Skeletal muscle satellite cell (primary cell): ENCODE data around the gene SLC9C1.

ENCODE experiments used
- H3K27me3 ChIP-seq: 2 replicates; pipeline ENCODE4 v1.7.0; 2013; ENCODE audit warnings: low read length; ENCODE audit not compliant: control insufficient read depth, insufficient read depth
- H3K36me3 ChIP-seq: 2 replicates; pipeline ENCODE4 v1.7.0; 2013; ENCODE audit warnings: mild to moderate bottlenecking, control low read depth, low read length; ENCODE audit not compliant: insufficient read depth
- H3K4me1 ChIP-seq: 2 replicates; pipeline ENCODE4 v1.7.0; 2013; ENCODE audit warnings: low read length; ENCODE audit not compliant: control insufficient read depth, insufficient read depth
- H3K4me2 ChIP-seq: 2 replicates; pipeline ENCODE4 v1.7.0; 2013; ENCODE audit warnings: mild to moderate bottlenecking, low read length
- H3K4me3 ChIP-seq: 2 replicates; pipeline ENCODE4 v1.7.0; 2013; ENCODE audit warnings: low read length
- H3K9ac ChIP-seq: 2 replicates; pipeline ENCODE4 v1.7.0; 2013; ENCODE audit warnings: mild to moderate bottlenecking, low read depth, low read length, moderate library complexity
- H3K9me3 ChIP-seq: replicated peaks from 2 replicates; pipeline ENCODE4 v1.7.0; 2013; ENCODE audit warnings: mild to moderate bottlenecking, control low read depth, low read length

Gene SLC9C1

DNA sequence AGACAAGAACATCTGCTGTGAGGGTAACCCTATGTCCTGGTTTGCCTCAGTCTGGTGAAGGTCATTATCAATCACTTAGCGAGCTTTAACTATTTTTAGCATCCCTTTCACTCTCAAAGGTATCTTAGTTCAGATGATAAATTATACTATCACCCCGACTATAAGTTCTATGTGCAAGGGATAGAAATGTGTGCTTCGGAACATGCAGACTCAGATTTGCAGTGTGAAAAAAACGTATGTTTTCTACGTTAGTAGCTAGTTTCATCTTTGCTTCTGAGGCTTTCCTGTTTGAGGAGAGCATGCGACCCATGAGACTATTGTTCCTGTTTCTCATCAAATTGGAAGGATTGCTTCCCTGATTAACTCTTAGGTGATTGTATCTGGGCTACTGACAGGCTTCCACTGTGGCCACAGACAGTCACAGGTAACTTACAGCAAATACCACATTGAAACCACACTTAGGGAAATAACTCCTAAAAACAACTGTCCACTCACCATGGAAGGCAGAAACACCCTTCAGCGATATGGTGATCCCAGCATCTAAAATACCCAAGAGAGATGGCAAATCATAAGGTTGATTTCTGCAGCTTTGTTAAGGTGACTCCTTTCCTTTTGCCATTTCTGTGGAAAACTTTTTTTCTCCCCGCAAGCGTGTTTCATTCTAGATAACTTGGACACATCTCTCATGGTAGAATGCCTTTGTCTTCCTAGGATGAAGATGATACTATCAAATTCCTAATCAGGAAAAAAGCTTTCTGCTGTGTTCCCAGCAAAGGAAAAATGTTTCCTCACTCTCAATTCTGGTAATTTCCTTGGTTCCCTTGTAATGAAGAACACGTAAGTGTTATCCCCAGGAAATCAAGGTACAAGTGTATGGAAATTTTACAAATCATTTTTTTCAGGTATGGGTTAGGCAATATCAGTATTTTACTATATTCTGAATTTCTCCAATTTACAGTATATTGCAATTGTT, 166.2 kb downstream of the SLC9C1 start:
- no peaks in the 10 kb centered on the region for H3K27me3 ChIP-seq
- H3K9ac ChIP-seq: no peak overlapping the region
- no peaks in the 10 kb centered on the region for H3K4me1 ChIP-seq
- H3K4me2 ChIP-seq: no peak overlapping the region
- H3K9me3 ChIP-seq: no peaks in the 10 kb centered on the region
- H3K4me3 ChIP-seq: no peak overlapping the region
- H3K36me3 ChIP-seq: no peaks in the 10 kb centered on the region

DNA sequence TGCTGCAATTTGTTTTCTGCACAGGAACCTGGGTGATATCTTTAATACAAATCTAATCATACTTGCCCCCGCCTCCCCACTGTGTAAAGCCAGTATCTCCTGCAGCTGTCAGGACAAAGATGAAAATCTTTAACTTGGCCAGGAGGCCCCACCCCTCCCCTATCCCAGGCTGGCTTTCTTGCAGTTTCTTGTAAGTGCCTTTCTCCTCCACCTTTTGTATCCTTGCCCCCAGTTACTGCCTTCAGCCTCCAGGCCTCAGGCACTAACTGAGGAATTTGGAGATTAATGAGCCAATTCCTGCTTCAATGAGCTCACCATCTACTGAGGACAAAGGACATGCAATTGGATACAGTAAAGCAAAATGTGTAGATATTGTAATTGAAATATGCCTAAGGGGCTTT, 167.5 kb downstream of the SLC9C1 start:
- Histone ChIP-seq H3K4me1 (no peaks in the 10 kb centered on the region), H3K4me3 (no peak overlapping the region), H3K4me2 (no peak overlapping the region)

GRCh38 chr3:112124907-112125607, 169.0 kb downstream of the SLC9C1 start:
- Histone ChIP-seq H3K4me3 (no peak overlapping the region), H3K9me3 (no peaks in the 10 kb centered on the region), H3K27me3 (no peaks in the 10 kb centered on the region), H3K36me3 (peaks cover 3% of the 10 kb centered on the region), H3K4me2 (no peak overlapping the region), H3K9ac (no peak overlapping the region), H3K4me1 (no peaks in the 10 kb centered on the region)

More for the DNA sequence above, 167.5 kb downstream of the SLC9C1 start:
- Histone ChIP-seq H3K36me3 (peaks cover under 1% of the 10 kb centered on the region), H3K9me3 (no peaks in the 10 kb centered on the region), H3K27me3 (no peaks in the 10 kb centered on the region), H3K9ac (no peak overlapping the region)

DNA sequence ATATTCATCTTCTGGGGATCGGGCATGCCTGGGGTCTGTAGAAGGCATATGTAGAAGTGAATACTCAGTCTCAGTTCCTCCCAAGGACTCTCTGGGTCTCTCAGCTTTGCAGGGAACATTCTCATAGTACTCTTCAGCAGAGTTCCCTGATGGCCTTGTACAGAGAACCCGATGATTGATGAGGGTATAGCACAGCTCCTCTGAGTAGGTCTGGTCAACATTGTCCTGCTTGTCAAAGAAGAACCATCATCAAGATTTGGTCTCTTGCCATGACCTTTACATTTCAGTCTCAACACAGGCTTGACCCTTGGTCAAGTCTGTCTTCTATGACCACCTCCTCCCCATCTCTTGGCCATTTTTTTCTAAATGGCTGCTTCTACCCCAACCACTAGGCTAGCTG, 170.5 kb downstream of the SLC9C1 start:
- peaks cover 7% of the 10 kb centered on the region for H3K36me3 ChIP-seq
- H3K4me1 ChIP-seq: no peaks in the 10 kb centered on the region
- no peak overlapping the region for H3K4me3 ChIP-seq
- H3K9me3 ChIP-seq: no peaks in the 10 kb centered on the region
- no peak overlapping the region for H3K9ac ChIP-seq
- no peak overlapping the region for H3K4me2 ChIP-seq
- no peaks in the 10 kb centered on the region for H3K27me3 ChIP-seq

GRCh38 chr3:112122870-112123269, 171.1 kb downstream of the SLC9C1 start:
- H3K4me3 ChIP-seq: no peak overlapping the region
- no peaks in the 10 kb centered on the region for H3K4me1 ChIP-seq
- H3K9ac ChIP-seq: no peak overlapping the region
- H3K27me3 ChIP-seq: no peaks in the 10 kb centered on the region
- peaks cover 7% of the 10 kb centered on the region for H3K36me3 ChIP-seq
- no peak overlapping the region for H3K4me2 ChIP-seq
- H3K9me3 ChIP-seq: no peaks in the 10 kb centered on the region

GRCh38 chr3:112121577-112122547, 172.2 kb downstream of the SLC9C1 start:
- H3K4me1 ChIP-seq: no peaks in the 10 kb centered on the region
- H3K27me3 ChIP-seq: no peaks in the 10 kb centered on the region
- H3K4me2 ChIP-seq: no peak overlapping the region
- peaks cover 7% of the 10 kb centered on the region for H3K36me3 ChIP-seq
- no peaks in the 10 kb centered on the region for H3K9me3 ChIP-seq
- H3K4me3 ChIP-seq: no peak overlapping the region
- no peak overlapping the region for H3K9ac ChIP-seq

- peaks cover 11% of the 10 kb centered on the region for H3K36me3 ChIP-seq
- H3K9me3 ChIP-seq: no peaks in the 10 kb centered on the region
- no peak overlapping the region for H3K9ac ChIP-seq
- H3K4me2 ChIP-seq: no peak overlapping the region
- no peaks in the 10 kb centered on the region for H3K27me3 ChIP-seq
- no peak overlapping the region for H3K4me3 ChIP-seq
- no peaks in the 10 kb centered on the region for H3K4me1 ChIP-seq
Observed at GRCh38 chr3:112119962-112120836, 173.8 kb downstream of the SLC9C1 start.

- Histone ChIP-seq H3K9ac (no peak overlapping the region), H3K36me3 (peaks cover 11% of the 10 kb centered on the region), H3K27me3 (no peaks in the 10 kb centered on the region), H3K9me3 (no peaks in the 10 kb centered on the region), H3K4me3 (no peak overlapping the region), H3K4me2 (no peak overlapping the region), H3K4me1 (no peaks in the 10 kb centered on the region)
Observed at GRCh38 chr3:112117841-112118571, 176.0 kb downstream of the SLC9C1 start.

GRCh38 chr3:112117415-112117814, 176.6 kb downstream of the SLC9C1 start:
- no peaks in the 10 kb centered on the region for H3K9me3 ChIP-seq
- H3K27me3 ChIP-seq: no peaks in the 10 kb centered on the region
- H3K36me3 ChIP-seq: peaks cover 11% of the 10 kb centered on the region
- no peak overlapping the region for H3K9ac ChIP-seq
- H3K4me1 ChIP-seq: no peaks in the 10 kb centered on the region
- H3K4me3 ChIP-seq: no peak overlapping the region
- H3K4me2 ChIP-seq: no peak overlapping the region

GRCh38 chr3:112116748-112117186, 177.2 kb downstream of the SLC9C1 start:
- H3K4me3 ChIP-seq: no peak overlapping the region
- H3K36me3 ChIP-seq: peaks cover 11% of the 10 kb centered on the region
- no peak overlapping the region for H3K4me2 ChIP-seq
- H3K9ac ChIP-seq: no peak overlapping the region
- H3K9me3 ChIP-seq: no peaks in the 10 kb centered on the region
- no peaks in the 10 kb centered on the region for H3K4me1 ChIP-seq
- no peaks in the 10 kb centered on the region for H3K27me3 ChIP-seq
